ENCODE results near the gene MEX3C. TPM values are rescaled to one million over a fixed set of nuclear protein-coding genes. Genes with fewer than 3 reads are reported as not detected.

MEX3C gene
- polyA plus RNA-seq, 6 donors from 2014 or later, result 6.6 to 13.4 (median 8.7) TPM

DNA sequence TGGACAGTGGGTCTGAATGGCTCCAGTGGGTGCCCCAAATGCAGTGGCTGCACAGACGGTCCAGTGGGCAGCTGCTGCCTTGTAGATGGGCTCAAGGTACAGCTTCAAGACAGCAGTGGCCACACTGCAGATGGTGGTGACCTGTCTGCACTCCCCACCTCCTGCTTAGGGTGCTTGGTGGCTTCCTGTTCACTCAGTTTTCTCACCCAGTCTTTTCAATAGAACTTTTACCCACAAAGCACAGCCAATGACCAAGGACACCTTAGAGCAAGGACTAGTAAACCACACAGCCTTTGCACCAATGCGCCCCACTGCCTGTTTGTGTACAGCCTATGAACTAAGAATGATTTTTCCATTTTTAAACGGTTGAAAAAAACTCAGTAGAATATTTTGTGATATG is 34.9 kb downstream of the MEX3C start:
- Mint-ChIP-seq H3K36me3 (no peaks in the 10 kb centered on the region), H3K4me1 (peaks cover 11 to 20% (median 14%) of the 10 kb centered on the region in 3 donors), H3K9me3 (no peaks in the 10 kb centered on the region), H3K27ac (no peak overlapping the region), H3K27me3 (no peaks in the 10 kb centered on the region), H3K4me3 (no peak overlapping the region)
- ATAC-seq (ENCODE audit: low read depth in 2 of 2) (no peak), DNase-seq (no peak)

DNA sequence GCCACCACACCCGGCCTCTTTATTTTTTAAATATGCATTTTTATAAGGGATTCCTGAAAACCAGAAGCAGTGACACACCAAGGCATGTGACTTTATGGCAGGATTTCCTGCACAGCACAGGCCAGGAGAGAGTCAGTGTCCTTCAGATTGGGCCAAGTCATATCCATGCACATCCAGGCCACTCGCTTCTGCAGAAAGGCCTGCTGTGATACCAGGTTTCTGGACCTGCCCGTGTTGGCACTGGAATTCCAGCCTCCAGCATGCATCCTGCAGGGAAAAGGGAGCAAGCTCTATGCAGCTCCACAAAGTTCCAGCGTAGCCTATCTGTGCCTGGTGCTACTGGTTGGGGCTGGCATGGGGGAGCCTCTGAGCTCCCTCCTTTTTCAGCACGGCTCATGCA is 36.8 kb downstream of the MEX3C start:
- Mint-ChIP-seq H3K27me3 (no peaks in the 10 kb centered on the region), H3K4me1 (peaks cover 11 to 20% (median 14%) of the 10 kb centered on the region in 3 donors)

DNA sequence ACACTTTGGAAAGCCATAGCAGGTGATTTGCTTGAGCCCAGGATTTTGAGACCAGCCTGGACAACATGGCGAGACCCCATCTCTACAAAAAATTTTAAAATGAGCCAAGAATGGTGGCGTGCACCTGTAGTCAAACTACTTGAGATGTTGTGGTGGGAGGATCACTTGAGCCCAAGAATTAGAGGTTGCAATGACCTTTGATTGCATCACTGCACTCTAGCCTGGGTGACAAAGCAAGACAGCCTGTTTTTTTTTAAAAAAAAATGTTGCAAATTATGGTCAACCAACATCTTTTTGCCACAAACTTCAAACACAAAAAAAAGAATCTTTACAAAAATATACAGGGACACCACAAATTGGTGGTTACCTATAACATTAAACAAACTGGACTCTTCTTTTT is 40.3 kb downstream of the MEX3C start:
- DNase-seq (no peak), ATAC-seq (ENCODE audit: low read depth in 2 of 2) (no peak)
- Mint-ChIP-seq H3K36me3 (no peaks in the 10 kb centered on the region), H3K27ac (peak overlapping the region in 2 of 6 donors; percentile 74 to 77), H3K4me3 (peak overlapping the region in 1 of 8 donors; percentile 29), H3K27me3 (no peaks in the 10 kb centered on the region), H3K4me1 (peaks cover 31 to 45% (median 37%) of the 10 kb centered on the region in 3 donors), H3K9me3 (no peaks in the 10 kb centered on the region)

More for the DNA sequence above, 36.8 kb downstream of the MEX3C start:
- ATAC-seq (ENCODE audit: low read depth in 2 of 2) (no peak), DNase-seq (no peak)
- Mint-ChIP-seq H3K27ac (no peak overlapping the region), H3K9me3 (no peaks in the 10 kb centered on the region), H3K4me3 (no peak overlapping the region), H3K36me3 (no peaks in the 10 kb centered on the region)

DNA sequence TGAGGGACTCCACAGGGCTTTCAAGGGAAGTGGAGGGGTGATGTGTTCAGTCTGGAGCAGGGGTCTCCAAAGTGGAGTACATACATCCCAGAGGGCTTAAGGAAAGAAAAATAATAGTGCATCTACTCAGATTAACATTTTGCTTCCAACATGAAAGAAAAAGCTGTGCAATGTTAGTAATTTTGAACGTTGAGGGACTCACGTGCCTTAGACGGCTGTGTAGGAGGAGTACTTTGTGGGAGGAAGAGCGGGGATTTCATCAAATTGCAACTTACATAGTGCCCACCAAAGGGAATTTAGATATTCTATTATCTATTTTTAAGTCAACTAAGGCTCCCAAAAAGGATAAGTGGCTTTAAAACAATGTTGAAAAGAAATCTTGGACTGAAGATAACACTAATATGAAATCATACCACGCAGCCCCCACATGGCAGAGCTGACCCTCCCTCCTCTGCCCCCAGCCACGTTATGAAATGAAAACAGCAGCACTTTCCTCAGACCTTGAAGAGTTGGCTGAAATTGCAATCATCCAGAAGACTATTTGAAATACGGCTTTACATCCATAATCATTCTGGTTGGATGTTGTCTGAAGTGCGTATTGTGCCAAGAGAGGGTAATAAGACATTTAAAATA is 42.9 kb downstream of the MEX3C start:
- ATAC-seq (ENCODE audit: low read depth in 2 of 2) (no peak), DNase-seq (no peak)
- peak overlapping the region; percentile 83 to 97 (median 93) for H3K4me3 Mint-ChIP-seq
- no peaks in the 10 kb centered on the region for H3K27me3 Mint-ChIP-seq
- no peaks in the 10 kb centered on the region for H3K36me3 Mint-ChIP-seq
- H3K27ac Mint-ChIP-seq, result peak overlapping the region; percentile 98 to 99 (median 98)
- peaks cover 37 to 59% (median 43%) of the 10 kb centered on the region in 3 donors for H3K4me1 Mint-ChIP-seq
- no peaks in the 10 kb centered on the region for H3K9me3 Mint-ChIP-seq

DNA sequence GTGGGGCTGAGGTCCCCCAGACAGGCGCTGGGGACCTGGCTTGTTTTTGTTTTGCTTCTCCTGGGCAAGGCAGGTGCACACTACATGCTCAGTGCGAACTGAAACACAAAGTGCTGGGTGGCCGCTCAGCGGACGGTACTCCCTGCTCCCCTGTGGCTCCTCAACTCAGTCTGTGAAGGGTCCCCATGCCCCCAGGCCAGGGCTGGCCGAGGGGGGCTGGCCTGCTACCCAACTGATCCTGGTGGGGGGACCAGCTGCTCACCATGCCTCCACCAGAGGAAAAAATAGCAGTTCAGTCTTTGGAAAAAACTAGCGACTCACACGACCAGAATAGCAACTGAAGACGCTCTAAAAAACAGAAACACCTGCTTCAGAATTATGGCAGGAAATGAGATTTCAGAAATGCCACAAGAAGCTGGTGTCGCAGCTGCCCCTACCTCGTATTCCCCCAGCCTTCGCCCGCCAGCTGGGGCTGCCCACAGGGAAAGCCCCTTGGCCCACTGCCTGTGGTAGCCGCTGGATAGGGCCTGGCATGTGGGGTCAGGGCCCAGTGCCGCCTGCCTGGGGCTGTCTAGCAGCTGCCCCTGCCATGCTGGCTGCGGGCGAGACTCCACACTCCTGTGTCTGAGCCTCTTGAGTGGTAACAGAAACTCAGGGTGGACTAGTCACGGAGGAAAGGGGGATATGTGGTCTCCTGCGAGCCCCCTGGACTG is 43.7 kb downstream of the MEX3C start:
- H3K36me3 Mint-ChIP-seq, result no peaks in the 10 kb centered on the region
- peak overlapping the region; percentile 98 to 99 (median 98) for H3K27ac Mint-ChIP-seq
- ATAC-seq (ENCODE audit: low read depth in 2 of 2) (peak; percentile 68 to 75), DNase-seq (peak; percentile 73)
- peaks cover 32 to 53% (median 39%) of the 10 kb centered on the region in 3 donors for H3K4me1 Mint-ChIP-seq
- no peaks in the 10 kb centered on the region for H3K27me3 Mint-ChIP-seq
- H3K4me3 Mint-ChIP-seq, result peak overlapping the region; percentile 83 to 97 (median 93)
- no peaks in the 10 kb centered on the region for H3K9me3 Mint-ChIP-seq

DNA sequence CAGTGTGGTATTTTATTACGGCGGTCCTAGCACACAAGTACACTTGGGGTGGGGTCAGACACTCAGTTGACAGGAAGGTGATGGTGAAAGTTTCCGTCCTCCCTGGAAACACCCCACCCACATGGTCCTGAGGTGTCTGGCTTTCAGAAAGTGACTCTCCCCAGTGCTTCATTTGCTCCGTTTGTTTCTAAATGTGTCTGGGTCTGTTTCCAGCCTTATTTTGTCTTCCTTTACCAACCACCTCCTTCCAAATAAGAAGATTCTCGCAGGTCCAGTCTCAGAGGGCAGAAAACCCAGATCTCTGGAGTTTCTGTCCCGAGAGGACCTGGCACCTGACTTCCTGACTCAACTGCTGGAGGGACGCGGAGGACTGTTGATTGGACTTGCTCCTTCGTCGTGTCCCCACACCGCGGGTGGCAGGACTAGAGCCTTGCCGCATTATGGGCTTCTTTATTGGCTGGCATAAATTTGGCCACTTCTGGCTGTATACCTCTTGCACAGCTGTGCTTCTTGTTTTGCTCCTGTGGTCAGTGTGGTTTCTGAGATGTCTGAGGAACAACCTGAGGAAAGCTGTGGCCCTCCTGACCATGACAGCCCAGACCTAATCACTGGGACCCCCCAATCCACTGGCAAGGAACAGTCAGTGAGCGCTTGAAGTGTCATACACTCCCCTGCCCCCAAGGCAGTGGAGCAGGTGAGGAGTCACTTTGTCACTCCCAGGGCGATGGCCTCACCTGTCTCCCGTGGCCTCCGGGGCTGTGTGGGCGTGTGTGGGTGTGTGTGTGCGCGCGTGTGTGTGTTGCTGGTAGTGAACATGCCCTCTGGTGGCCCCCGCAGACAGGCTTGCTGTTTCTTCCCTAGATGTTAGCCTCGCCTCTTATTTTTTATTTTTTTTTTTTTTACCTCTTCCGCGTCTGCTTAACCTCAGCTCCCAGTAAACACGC is 45.6 kb downstream of the MEX3C start:
- Mint-ChIP-seq H3K4me3 (peak overlapping the region; percentile 72 to 97 (median 84)), H3K27me3 (no peaks in the 10 kb centered on the region), H3K27ac (peak overlapping the region; percentile 93 to 98 (median 96)), H3K36me3 (no peaks in the 10 kb centered on the region), H3K9me3 (no peaks in the 10 kb centered on the region), H3K4me1 (peaks cover 31 to 50% (median 37%) of the 10 kb centered on the region in 3 donors)
- ATAC-seq (ENCODE audit: low read depth in 2 of 2) (peak; percentile 50 to 63), DNase-seq (peak; percentile 72)

DNA sequence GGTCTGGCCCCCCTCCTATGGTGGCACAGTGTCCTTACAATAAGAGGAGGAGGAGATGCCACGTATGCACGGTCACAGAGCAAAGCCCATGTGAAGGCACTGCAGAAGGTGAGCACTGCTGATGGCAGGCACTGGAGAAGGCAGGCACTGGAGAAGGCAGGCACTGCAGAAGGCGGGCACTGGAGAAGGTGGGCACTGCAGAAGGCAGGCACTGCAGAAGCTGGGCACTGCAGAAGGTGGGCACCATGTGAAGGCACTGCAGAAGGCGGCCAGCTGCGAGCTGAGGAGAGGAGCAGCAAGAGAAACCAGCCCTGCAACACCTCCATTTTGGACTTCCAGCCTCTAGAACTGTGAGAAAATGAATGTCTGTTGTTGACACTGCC is 46.3 kb downstream of the MEX3C start:
- no peaks in the 10 kb centered on the region for H3K9me3 Mint-ChIP-seq
- H3K27ac Mint-ChIP-seq, result peak overlapping the region in 5 of 6 donors; percentile 93 to 98 (median 96)
- ATAC-seq (ENCODE audit: low read depth in 2 of 2) (no peak), DNase-seq (no peak)
- H3K4me1 Mint-ChIP-seq, result peaks cover 31 to 50% (median 37%) of the 10 kb centered on the region in 3 donors
- H3K36me3 Mint-ChIP-seq, result no peaks in the 10 kb centered on the region
- H3K27me3 Mint-ChIP-seq, result no peaks in the 10 kb centered on the region
- peak overlapping the region in 7 of 8 donors; percentile 67 to 97 (median 83) for H3K4me3 Mint-ChIP-seq

DNA sequence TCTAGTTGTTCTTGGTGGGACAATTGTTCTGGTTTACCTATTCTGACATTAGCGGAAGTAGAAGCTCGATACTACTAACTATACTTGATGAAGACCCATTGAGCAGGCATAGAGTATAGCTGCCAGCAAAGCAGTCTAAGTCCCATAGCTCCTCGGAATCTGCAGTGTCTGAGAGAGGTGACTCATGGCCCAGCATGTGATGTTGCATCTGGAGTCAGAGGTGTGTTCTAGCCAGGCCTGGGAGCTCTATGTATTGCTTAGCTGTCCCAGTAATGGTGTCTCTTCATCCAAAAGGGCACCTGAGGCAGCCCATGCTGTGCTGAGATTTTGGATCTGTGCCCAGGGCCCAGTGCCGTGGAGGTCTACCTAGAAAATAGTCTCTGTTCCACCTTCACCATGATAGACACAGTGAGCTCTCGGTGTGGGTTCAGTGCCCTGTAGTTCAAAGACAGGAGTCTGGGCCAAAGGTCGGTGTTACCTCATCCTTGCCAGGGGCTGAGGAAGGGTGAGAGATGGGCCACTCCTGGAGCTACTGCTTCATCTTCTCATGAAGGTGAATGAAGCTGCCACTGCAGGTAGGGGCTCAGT is 47.3 kb downstream of the MEX3C start:
- H3K9me3 Mint-ChIP-seq, result no peaks in the 10 kb centered on the region
- H3K4me1 Mint-ChIP-seq, result peaks cover 31 to 50% (median 37%) of the 10 kb centered on the region in 3 donors
- ATAC-seq (ENCODE audit: low read depth in 2 of 2), result no peak
- H3K27me3 Mint-ChIP-seq, result no peaks in the 10 kb centered on the region
- H3K4me3 Mint-ChIP-seq, result peak overlapping the region in 2 of 8 donors; percentile 3 to 80
- H3K27ac Mint-ChIP-seq, result peak overlapping the region; percentile 21 to 86 (median 78)
- no peaks in the 10 kb centered on the region for H3K36me3 Mint-ChIP-seq
- no peak for DNase-seq

DNA sequence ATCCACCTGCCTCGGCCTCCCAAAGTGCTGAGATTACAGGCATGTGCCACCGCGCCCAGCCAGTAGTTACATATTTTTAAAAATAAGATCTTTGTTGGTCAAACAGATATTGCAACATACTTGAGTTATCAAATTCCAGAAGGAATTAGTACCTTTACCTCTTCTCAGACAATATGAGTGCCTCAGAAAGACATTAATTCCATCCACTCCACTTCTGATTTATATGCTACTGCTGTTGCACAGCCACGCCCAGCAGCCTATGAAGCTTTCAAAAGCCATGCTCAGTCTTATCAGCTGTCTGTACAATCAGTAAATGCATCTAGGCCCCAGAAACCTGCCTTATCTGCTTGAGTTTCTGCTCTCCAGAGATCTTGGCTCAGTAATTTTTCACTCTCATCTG is 47.8 kb downstream of the MEX3C start:
- no peaks in the 10 kb centered on the region for H3K36me3 Mint-ChIP-seq
- peak overlapping the region in 5 of 6 donors; percentile 21 to 86 (median 78) for H3K27ac Mint-ChIP-seq
- H3K4me1 Mint-ChIP-seq, result peaks cover 29 to 47% (median 36%) of the 10 kb centered on the region in 3 donors
- no peaks in the 10 kb centered on the region for H3K27me3 Mint-ChIP-seq
- ATAC-seq (ENCODE audit: low read depth in 2 of 2) (no peak), DNase-seq (no peak)
- peak overlapping the region in 1 of 8 donors; percentile 3 for H3K4me3 Mint-ChIP-seq
- no peaks in the 10 kb centered on the region for H3K9me3 Mint-ChIP-seq

DNA sequence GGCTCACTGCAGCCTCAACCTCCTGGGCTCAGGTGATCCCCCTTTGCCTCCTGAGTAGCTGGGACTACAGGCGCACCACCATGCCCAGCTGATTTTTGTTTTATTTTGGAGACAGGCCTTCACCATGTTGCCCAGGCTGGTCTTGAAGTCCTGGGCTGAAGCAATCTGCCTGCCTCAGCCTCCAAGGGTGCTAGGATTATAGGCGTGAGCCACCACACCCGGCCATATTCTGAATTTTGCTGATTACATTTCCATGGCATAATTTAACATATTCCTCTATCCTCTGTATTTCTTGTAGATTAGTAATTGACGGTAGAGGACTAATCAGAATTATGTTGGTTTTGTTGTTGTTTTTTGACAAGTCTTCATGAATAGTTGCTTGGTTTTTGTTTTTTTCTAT is 50.6 kb downstream of the MEX3C start:
- H3K4me1 Mint-ChIP-seq, result peaks cover 11 to 31% (median 18%) of the 10 kb centered on the region in 3 donors
- DNase-seq, result no peak
- ATAC-seq (ENCODE audit: low read depth in 2 of 2), result no peak
- no peak overlapping the region for H3K4me3 Mint-ChIP-seq
- H3K9me3 Mint-ChIP-seq, result no peaks in the 10 kb centered on the region
- H3K27me3 Mint-ChIP-seq, result no peaks in the 10 kb centered on the region
- H3K36me3 Mint-ChIP-seq, result no peaks in the 10 kb centered on the region
- peak overlapping the region in 2 of 6 donors; percentile 37 to 51 for H3K27ac Mint-ChIP-seq

DNA sequence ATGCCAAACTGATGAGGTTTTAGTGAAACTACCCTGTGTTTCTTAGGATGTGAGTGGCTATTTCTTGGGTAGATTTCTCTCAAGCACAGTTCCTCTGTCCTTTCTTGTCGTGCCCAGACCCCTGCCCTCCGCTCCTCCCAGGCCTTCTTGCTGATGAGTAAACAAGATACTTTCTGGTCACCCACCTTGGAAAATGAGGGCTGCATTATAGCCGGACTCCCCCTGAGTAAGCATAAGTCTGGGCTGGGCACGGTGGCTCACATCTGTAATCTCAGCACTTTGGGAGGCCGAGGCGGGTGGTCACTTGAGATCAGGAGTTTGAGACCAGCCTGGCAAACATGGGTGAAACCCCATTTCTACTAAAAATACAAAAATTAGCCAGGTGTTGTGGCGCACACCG is 58.5 kb downstream of the MEX3C start:
- ATAC-seq (ENCODE audit: low read depth in 2 of 2), result no peak
- Mint-ChIP-seq H3K27ac (peak overlapping the region in 2 of 6 donors; percentile 13 to 58), H3K4me3 (peak overlapping the region in 1 of 8 donors; percentile 4)

DNA sequence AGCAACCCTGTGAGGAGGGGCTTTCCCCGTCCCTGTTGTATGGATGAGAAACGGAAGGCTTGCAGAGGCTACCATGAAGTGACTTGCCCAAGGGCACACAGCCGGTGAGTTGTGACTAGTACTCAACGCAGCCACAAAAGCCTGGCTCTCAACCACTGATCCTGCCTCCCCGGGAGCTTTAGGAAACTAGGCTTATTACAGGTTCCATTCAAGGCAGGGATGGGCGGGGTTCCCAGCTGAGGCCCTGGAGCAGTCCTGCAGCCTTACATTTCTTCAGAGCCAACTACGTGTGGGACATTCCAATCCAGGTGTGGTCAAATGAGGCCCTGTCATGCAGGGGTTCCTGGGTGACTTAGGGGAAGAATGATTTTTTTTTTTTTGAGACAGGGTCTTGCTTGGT is 59.6 kb downstream of the MEX3C start:
- Mint-ChIP-seq H3K4me1 (peaks cover 7 to 9% (median 7%) of the 10 kb centered on the region in 3 donors), H3K36me3 (no peaks in the 10 kb centered on the region), H3K27ac (no peak overlapping the region), H3K27me3 (no peaks in the 10 kb centered on the region), H3K4me3 (no peak overlapping the region), H3K9me3 (peaks cover 0 to 4% (median 0%) of the 10 kb centered on the region in 7 donors)
- ATAC-seq (ENCODE audit: low read depth in 2 of 2), result no peak
- no peak for DNase-seq

More for the DNA sequence above, 58.5 kb downstream of the MEX3C start:
- Mint-ChIP-seq H3K4me1 (peaks cover 7 to 13% (median 7%) of the 10 kb centered on the region in 3 donors), H3K27me3 (no peaks in the 10 kb centered on the region), H3K36me3 (no peaks in the 10 kb centered on the region), H3K9me3 (peaks cover 0 to 4% (median 0%) of the 10 kb centered on the region in 7 donors)
- DNase-seq, result no peak

Data from naive B cell (primary cell).